Measurements from ENCODE around the gene FLG.
"Not testable (repeated sequence)": the region's sequence is repeated elsewhere in the genome, so short reads cannot be mapped to it uniquely, and the experiment has no call there.

Gene FLG

DNA sequence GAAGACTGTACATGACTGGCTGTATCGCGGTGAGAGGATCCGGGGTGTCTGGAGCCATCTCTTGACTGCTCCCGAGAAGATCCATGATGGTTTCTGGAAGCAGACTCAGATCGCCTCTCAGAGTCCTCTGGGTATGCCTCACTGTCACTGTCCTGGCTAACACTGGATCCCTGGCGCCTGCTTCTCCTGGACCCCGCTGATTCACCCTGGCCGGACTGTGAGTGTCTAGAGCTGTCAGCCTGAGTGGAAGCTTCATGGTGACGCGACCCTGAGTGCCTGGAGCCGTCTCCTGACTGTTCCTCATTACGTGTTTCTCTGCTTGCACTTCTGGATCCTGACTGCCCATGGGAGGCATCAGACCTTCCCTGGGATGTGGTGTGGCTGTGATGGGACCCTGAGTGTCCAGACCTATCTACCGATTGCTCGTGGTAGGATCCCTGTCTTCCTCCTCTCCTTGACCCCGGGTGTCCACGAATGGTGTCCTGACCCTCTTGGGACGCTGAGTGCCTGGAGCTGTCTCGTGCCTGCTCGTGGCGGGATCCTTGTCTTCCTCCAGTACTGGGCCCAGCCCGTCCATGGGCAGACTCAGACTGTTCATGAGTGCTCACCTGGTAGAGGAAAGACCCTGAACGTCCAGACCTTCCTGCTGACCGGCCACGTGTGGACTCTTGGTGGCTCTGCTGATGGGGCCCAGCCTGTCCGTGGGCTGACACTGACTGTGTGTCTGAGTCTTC lies 21.7 kb downstream of the FLG start:
- not testable (repeated sequence) for DNase-seq (ENCODE audit: low read depth in 1 of 2, low spot score in 1 of 2)

DNA sequence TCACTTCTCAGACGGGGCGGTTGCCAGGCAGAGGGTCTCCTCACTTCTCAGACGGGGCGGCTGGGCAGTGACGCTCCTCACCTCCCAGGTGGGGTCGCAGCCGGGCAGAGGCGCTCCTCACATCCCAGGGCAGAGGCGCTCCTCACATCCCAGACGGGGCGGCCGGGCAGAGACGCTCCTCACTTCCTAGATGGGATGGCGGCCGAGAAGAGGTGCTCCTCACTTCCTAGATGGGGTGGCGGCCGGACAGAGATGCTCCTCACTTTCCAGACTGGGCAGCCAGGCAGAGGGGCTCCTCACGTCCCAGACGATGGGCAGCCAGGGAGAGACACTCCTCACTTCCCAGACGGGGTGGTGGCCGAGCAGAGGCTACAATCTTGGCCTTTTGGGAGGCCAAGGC lies 68.6 kb downstream of the FLG start:
- DNase-seq (ENCODE audit: low read depth in 1 of 2, low spot score in 1 of 2), result not testable (repeated sequence)
